HG03135 (cell line): Measurements from ENCODE around the gene PDCD1.
"Not testable (repeated sequence)": the region's sequence is repeated elsewhere in the genome, so short reads cannot be mapped to it uniquely, and the experiment has no call there.

Experiments used
- ATAC-seq: cut with Tn5 transposase; IDR thresholded peaks from one replicate; pipeline ENCODE4 v1.9.1; 2021; ENCODE audit warnings: mild to moderate bottlenecking, moderate library complexity; ENCODE audit not compliant: unreplicated experiment

Gene PDCD1

GRCh38 chr2:241814643-241815476 is 43.8 kb downstream of the PDCD1 start:
- ATAC-seq: no peak

GRCh38 chr2:241814393-241814642 is 44.4 kb downstream of the PDCD1 start:
- no peak for ATAC-seq

GRCh38 chr2:241813644-241814392 is 44.9 kb downstream of the PDCD1 start:
- peak; percentile 44 for ATAC-seq

- no peak for ATAC-seq
These were observed 45.7 kb downstream of the PDCD1 start for GRCh38 chr2:241812730-241813643.

- no peak for ATAC-seq
These were observed 46.6 kb downstream of the PDCD1 start for GRCh38 chr2:241811952-241812729.

- no peak for ATAC-seq
These were observed 47.3 kb downstream of the PDCD1 start for GRCh38 chr2:241811201-241811951.

- ATAC-seq: no peak
These were observed 48.1 kb downstream of the PDCD1 start for GRCh38 chr2:241810307-241811200.

- no peak for ATAC-seq
These were observed 49.0 kb downstream of the PDCD1 start for GRCh38 chr2:241809383-241810306.

GRCh38 chr2:241808721-241809382 is 49.8 kb downstream of the PDCD1 start, which contains the start of gene NEU4:
NEU4 (plus strand) TSS chr2:241809193; CDS start chr2:241814485, 5,292 bp downstream.
- no peak for ATAC-seq

GRCh38 chr2:241808051-241808720 is 50.5 kb downstream of the PDCD1 start:
- ATAC-seq: no peak

GRCh38 chr2:241806217-241806616 is 52.5 kb downstream of the PDCD1 start:
- not testable (repeated sequence) for ATAC-seq

GRCh38 chr2:241804326-241805229 is 54.1 kb downstream of the PDCD1 start:
- ATAC-seq: no peak

- ATAC-seq: no peak
These were observed 55.0 kb downstream of the PDCD1 start for GRCh38 chr2:241803387-241804325.
